ENCODE data around the gene ELOA.
A peak's percentile ranks its signal among the peaks of the same experiment; 100 is the strongest.

ELOA gene, protein sequence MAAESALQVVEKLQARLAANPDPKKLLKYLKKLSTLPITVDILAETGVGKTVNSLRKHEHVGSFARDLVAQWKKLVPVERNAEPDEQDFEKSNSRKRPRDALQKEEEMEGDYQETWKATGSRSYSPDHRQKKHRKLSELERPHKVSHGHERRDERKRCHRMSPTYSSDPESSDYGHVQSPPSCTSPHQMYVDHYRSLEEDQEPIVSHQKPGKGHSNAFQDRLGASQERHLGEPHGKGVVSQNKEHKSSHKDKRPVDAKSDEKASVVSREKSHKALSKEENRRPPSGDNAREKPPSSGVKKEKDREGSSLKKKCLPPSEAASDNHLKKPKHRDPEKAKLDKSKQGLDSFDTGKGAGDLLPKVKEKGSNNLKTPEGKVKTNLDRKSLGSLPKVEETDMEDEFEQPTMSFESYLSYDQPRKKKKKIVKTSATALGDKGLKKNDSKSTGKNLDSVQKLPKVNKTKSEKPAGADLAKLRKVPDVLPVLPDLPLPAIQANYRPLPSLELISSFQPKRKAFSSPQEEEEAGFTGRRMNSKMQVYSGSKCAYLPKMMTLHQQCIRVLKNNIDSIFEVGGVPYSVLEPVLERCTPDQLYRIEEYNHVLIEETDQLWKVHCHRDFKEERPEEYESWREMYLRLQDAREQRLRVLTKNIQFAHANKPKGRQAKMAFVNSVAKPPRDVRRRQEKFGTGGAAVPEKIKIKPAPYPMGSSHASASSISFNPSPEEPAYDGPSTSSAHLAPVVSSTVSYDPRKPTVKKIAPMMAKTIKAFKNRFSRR

DNA sequence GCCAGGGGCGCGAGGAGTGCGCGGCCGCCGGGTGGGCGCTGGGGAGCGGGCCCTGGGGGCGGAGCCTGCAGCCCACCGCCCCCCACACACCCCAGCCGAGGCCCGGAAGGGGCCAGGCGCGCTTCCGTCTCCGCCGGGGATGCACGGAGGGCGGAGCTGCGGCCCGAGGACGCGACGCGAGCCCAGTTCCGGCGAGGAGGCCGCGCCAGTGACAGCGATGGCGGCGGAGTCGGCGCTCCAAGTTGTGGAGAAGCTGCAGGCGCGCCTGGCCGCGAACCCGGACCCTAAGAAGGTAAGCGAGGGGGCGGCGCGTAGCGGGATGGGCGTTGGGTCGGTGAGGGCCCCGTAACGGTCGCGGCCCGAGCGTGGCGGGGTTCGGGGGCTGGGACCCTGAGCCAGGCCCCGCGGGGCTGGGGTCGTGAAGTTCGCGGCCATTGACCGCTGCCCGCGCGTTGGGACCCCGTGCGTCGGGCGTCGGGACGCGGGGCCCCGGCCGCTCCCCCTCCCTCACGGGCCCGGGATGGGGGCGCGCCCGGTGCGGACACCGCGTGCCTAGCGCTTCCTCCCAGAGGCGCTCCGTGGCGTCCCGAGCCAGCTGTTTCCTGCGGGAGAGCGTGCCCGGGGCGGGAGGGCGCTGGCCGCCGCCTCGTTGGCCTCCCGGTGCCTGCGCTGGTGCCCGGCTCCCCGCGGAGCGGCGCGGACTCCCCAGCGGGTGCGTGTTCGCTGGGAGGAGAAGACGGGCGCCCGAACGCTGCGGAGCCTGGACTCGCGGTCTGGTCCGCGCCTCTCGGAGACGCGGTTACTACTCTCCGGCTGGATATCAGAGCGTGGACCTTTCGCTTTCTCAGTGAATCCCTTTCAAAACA, at the start of gene ELOA:
TSS of gene ELOA (plus strand) at position 185 of the 866 bp plus-strand sequence. CDS start at position 218, 33 bp downstream.
- peak; percentile 88 for DNase-seq (ENCODE audit: low spot score)

DNA sequence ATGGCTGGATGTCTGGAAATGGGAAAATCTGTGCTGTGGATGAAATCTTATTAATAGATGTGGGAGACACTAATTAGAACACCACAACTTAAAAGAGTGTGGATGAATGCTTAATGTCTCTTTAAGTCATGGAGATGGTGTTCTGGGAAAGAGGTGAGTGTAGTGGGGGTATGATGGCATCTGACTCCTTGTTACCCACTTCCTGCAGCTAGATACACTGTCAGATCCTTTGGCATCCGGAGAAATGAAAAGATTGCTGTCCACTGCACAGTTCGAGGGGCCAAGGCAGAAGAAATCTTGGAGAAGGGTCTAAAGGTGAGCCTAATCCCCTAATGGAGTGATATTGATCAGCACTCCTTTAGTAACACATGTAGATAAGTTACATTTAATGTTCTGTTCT, 49.7 kb upstream of the ELOA start:
- no peak for DNase-seq (ENCODE audit: low spot score)

DNA sequence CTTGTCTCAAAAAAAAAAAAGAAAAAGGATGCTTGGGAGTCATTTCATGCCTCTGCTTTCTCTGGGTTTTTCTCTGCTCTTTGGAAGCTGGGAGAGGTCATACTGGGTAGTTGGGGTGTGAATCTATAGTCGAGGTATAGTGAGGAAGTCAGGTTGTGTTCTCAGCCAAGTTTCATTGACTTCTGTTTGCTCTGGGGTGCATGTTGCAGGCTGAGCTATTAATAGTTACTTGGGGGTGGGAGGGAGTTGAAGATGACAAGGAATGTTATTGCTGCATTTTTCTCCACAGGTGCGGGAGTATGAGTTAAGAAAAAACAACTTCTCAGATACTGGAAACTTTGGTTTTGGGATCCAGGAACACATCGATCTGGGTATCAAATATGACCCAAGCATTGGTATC, 48.9 kb upstream of the ELOA start:
- no peak for DNase-seq (ENCODE audit: low spot score)

DNA sequence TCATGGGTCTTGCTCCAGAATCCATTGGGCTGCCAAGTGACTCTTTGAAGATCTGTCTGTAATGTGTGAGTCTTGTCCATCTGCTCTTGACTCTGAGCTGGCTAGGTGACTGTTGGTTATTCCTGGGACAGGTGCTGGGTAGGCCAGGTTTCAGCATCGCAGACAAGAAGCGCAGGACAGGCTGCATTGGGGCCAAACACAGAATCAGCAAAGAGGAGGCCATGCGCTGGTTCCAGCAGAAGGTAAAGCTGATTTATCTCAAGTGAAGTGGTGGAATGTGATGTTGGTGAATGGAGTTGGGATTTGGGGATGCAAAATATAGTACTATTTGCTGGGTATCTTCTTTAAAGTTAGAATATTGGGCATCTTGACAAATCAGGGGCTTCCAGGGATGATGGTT, 47.6 kb upstream of the ELOA start:
- DNase-seq (ENCODE audit: low spot score), result no peak

- no peak for DNase-seq (ENCODE audit: low spot score)
These were observed 46.8 kb upstream of the ELOA start for GRCh38 chr1:23696335-23696989.

- no peak for DNase-seq (ENCODE audit: low spot score)
These were observed 44.8 kb upstream of the ELOA start for GRCh38 chr1:23698466-23698865.

- DNase-seq (ENCODE audit: low spot score), result no peak
These were observed 43.7 kb upstream of the ELOA start for GRCh38 chr1:23699280-23700179.

GRCh38 chr1:23701310-23701709, 42.0 kb upstream of the ELOA start:
- no peak for DNase-seq (ENCODE audit: low spot score)

GRCh38 chr1:23701996-23702395, 41.3 kb upstream of the ELOA start:
- DNase-seq (ENCODE audit: low spot score), result no peak

- DNase-seq (ENCODE audit: low spot score), result no peak
These were observed 38.3 kb upstream of the ELOA start for GRCh38 chr1:23704834-23705495.

- no peak for DNase-seq (ENCODE audit: low spot score)
These were observed 34.0 kb upstream of the ELOA start for GRCh38 chr1:23709229-23709628.

DNA sequence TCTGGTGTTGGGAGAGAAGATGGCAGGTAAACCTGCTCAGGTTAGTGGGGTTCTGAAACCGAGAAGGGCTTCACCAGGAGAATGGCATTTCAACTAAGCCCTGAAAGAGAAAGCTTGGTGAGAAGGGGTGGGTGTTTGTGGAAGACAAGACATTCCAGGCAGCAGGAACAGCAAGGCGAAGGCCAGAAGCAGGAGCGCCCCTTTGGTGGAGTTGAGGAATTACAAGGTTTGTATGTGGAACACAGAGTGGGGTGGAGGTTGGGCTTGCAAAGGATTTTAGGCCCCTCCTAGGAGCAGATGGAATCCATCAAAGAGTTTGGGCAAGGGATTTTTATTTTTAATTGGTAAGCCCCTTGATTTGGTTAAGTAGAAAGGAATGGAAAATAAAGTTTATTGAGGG, 24.8 kb upstream of the ELOA start:
- DNase-seq (ENCODE audit: low spot score), result no peak

- no peak for DNase-seq (ENCODE audit: low spot score)
These were observed 24.0 kb upstream of the ELOA start for GRCh38 chr1:23719162-23719820.

GRCh38 chr1:23720256-23720995, 22.8 kb upstream of the ELOA start:
- peak; percentile 25 for DNase-seq (ENCODE audit: low spot score)

DNA sequence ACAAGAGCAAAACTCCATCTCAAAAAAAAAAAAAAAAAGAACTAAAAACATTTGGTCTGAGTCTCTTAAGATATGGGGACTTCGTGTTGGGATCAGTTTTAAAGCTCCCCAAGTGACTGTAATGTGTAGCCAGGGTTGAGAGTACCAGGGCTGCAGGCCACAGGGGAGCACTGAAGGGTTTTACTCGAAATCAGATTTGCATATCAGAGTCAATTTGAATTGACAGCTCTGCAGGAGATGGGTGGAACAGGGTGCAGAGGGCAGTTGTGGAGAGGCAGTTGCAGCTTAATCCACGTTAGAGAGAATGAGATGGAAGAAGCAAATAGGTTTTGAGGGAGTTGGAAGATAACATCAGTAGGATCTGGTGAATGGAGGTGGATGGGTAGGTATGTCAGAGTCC, 20.6 kb upstream of the ELOA start:
- peak; percentile 56 for DNase-seq (ENCODE audit: low spot score)

GRCh38 chr1:23726686-23727085, 16.6 kb upstream of the ELOA start:
- DNase-seq (ENCODE audit: low spot score), result no peak

GRCh38 chr1:23727362-23727811, 15.9 kb upstream of the ELOA start:
- no peak for DNase-seq (ENCODE audit: low spot score)

GRCh38 chr1:23732363-23733224, 10.7 kb upstream of the ELOA start:
- no peak for DNase-seq (ENCODE audit: low spot score)
